ENCODE results near the gene GPR146. TPM values are rescaled to one million over a fixed set of nuclear protein-coding genes. Genes with fewer than 3 reads are reported as not detected.

GPR146 gene
- total and polyA plus RNA-seq, 2 of the 8 experiments (the other 6 are each of a cell fraction or from before 2014, with no cell fraction given) = 1.8 to 2.7 TPM

GRCh38 chr7:1018334-1018695, 26.0 kb upstream of the GPR146 start (continued):
- TF ChIP-seq POU5F1 (IDR thresholded peaks at IDR 0.05; ENCODE audit: low read depth, low read length) (no peak), SIN3A (conservative IDR thresholded peaks at IDR 0.05 in 1 of 2, IDR thresholded peaks at IDR 0.05 in 1 of 2; ENCODE audit: low read depth in 1 of 2, low read length in 2 of 2) (no peak)

Measured in H1 (cell line).